Activated CD4-positive, alpha-beta T cell treated with anti-CD3 and anti-CD28 coated beads for 1 hour (primary cell): ENCODE measurements around the gene CRADD.

Source experiments
- DNase-seq: peaks from one replicate; pipeline ENCODE4 v3.0.0-alpha.2; 2020

CRADD gene

GRCh38 chr12:93673084-93673483 is 4.1 kb upstream of the CRADD start:
- no peak for DNase-seq

- no peak for DNase-seq
Measured at GRCh38 chr12:93674386-93674785, 2.8 kb upstream of the CRADD start.

- DNase-seq = no peak
Measured at GRCh38 chr12:93676408-93677194, 574 bp upstream of the CRADD start.

GRCh38 chr12:93678779-93679178 is 1.6 kb downstream of the CRADD start:
- DNase-seq = no peak

GRCh38 chr12:93679308-93679925 is 2.2 kb downstream of the CRADD start:
- DNase-seq = no peak

GRCh38 chr12:93680006-93680405 is 2.8 kb downstream of the CRADD start:
- DNase-seq = no peak

GRCh38 chr12:93682846-93683261 is 5.7 kb downstream of the CRADD start:
- DNase-seq = no peak

GRCh38 chr12:93683410-93683809 is 6.2 kb downstream of the CRADD start:
- DNase-seq = no peak

- DNase-seq = no peak
Measured at GRCh38 chr12:93684716-93685115, 7.5 kb downstream of the CRADD start.

GRCh38 chr12:93686572-93687356 is 9.6 kb downstream of the CRADD start:
- DNase-seq = no peak

GRCh38 chr12:93689076-93689834 is 12.1 kb downstream of the CRADD start:
- DNase-seq = no peak

GRCh38 chr12:93696462-93696861 is 19.3 kb downstream of the CRADD start:
- DNase-seq = no peak

GRCh38 chr12:93698307-93699092 is 21.3 kb downstream of the CRADD start:
- no peak for DNase-seq

- no peak for DNase-seq
Measured at GRCh38 chr12:93699271-93700145, 22.3 kb downstream of the CRADD start.

- DNase-seq = no peak
Measured at GRCh38 chr12:93702707-93703315, 25.6 kb downstream of the CRADD start.

- DNase-seq = no peak
Measured at GRCh38 chr12:93704122-93704521, 26.9 kb downstream of the CRADD start.

- DNase-seq = no peak
Measured at GRCh38 chr12:93704625-93705024, 27.4 kb downstream of the CRADD start.

GRCh38 chr12:93705237-93705636 is 28.1 kb downstream of the CRADD start:
- no peak for DNase-seq

GRCh38 chr12:93706387-93706786 is 29.2 kb downstream of the CRADD start:
- no peak for DNase-seq

GRCh38 chr12:93706824-93707223 is 29.6 kb downstream of the CRADD start:
- no peak for DNase-seq

- DNase-seq = no peak
Measured at GRCh38 chr12:93707836-93708235, 30.7 kb downstream of the CRADD start.
